ENCODE data around the gene WDR31. TPM values are rescaled to one million over a fixed set of nuclear protein-coding genes. Genes with fewer than 3 reads are reported as not detected.
A peak's percentile ranks its signal among the peaks of the same experiment; 100 is the strongest.
"Not testable (repeated sequence)": the region's sequence is repeated elsewhere in the genome, so short reads cannot be mapped to it uniquely, and the experiment has no call there.

Gene WDR31
- total and polyA plus RNA-seq, 2 of the 4 experiments (the other 2 are of a cell fraction) = 0.29 to 0.36 TPM

DNA sequence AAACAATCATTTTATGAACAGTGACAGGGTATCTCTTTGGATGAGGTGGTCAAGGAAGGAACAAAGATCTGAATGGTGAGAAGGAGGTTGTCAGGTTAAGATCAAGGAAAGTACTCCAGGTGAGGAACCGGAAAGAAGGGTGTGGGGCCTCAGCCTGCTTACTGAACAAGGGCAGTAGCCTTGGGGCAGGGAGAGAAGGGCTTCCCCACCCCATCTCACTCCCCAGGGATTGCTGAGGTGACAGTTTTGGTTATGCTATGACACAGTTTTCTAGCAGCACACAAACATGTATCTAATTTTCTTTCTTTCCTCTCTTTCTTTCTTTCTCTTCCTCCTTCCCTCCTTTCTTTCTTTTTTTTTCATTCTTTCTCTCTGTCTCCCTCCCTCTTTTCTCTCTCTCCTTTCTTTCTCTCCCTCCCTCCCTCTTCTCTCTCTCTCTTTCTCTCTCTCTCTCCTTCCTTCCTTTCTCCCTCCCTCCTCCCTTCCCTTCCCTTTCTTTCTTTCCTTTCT lies 40.8 kb upstream of the WDR31 start:
- no TSS peak for BruUV-seq (replicated peaks)
- no peak overlapping the region for H4K8ac ChIP-seq (ENCODE audit: low read depth in 2 of 2, low read length in 2 of 2)

DNA sequence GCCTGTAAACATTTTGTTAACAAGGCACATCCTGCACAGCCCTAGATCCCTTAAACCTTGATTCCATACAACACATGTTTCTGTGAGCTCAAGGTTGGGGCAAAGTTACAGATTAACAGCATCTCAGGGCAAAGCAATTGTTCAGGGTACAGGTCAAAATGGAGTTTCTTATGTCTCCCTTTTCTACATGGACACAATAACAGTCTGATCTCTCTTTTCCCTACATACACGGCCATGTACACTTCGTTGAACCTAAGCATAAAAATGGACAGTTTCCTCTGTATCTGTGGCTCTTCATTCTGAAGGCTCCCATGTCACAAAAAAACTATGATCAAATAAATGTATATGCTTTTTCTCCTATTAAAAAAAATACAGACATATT lies 39.7 kb upstream of the WDR31 start:
- DNase-seq; ATAC-seq (ENCODE audit: low read depth); BruUV-seq (replicated peaks); H4K91ac ChIP-seq (ENCODE audit: insufficient read depth, low read depth, low read length); H2AFZ ChIP-seq (replicated peaks; ENCODE audit: low read length, poor library complexity); dilution Hi-C loops (cut with HindIII; ENCODE audit: low sequenced_read_pairs, unreplicated experiment); H2BK5ac ChIP-seq (ENCODE audit: low read depth, low read length, poor library complexity, severe bottlenecking); H3K14ac ChIP-seq (replicated peaks; ENCODE audit: low read depth, low read length); in situ Hi-C loops (cut with MboI; ENCODE audit: low sequenced_read_pairs); H2AK9ac ChIP-seq (replicated peaks; ENCODE audit: low read depth, low read length, poor library complexity); H3K36me3 ChIP-seq (ENCODE audit: control insufficient read depth, insufficient read depth, low read length); H3K4ac ChIP-seq (ENCODE audit: low read depth, low read length); H2BK15ac ChIP-seq (ENCODE audit: low read depth, low read length); H2BK20ac ChIP-seq (ENCODE audit: low read depth, low read length); H3K9me3 ChIP-seq (ENCODE audit: control insufficient read depth, insufficient read depth, low read length); H3K23ac ChIP-seq (ENCODE audit: low read depth, low read length); H3K4me1 ChIP-seq (ENCODE audit: control insufficient read depth, insufficient read depth, low read length); CTCF ChIA-PET; H3K9me1 ChIP-seq (ENCODE audit: insufficient read depth, low read length); H3K18ac ChIP-seq (ENCODE audit: low read depth, low read length); H4K20me1 ChIP-seq (ENCODE audit: insufficient read depth, low read length); H2BK120ac ChIP-seq (ENCODE audit: low read depth, low read length); H3K79me1 ChIP-seq (ENCODE audit: low read depth in 1 of 2, low read length in 2 of 2); H3K4me2 ChIP-seq (ENCODE audit: low read depth, low read length); H3K27me3 ChIP-seq (ENCODE audit: control insufficient read depth, insufficient read depth, low read length); H3K56ac ChIP-seq (ENCODE audit: extremely low read depth, insufficient read depth, low read length); H4K5ac ChIP-seq (ENCODE audit: low read depth, low read length); H4K8ac ChIP-seq (ENCODE audit: low read depth in 2 of 2, low read length in 2 of 2); H3K9ac ChIP-seq (ENCODE audit: low read depth, low read length); H2AK5ac ChIP-seq (ENCODE audit: low read depth, low read length); POLR2A ChIA-PET (ENCODE audit: unreplicated experiment); H3K27ac ChIP-seq (ENCODE audit: insufficient read depth, low read length); H3K4me3 ChIP-seq (ENCODE audit: insufficient read depth, low read depth, low read length); intact Hi-C loops (cut with micrococcal nuclease): not testable (repeated sequence)
- WGBS, 2 experiments (ENCODE audit: extremely low coverage in 2 of 2, insufficient read length in 1 of 2) = no CpG with 5 or more reads among the region's 2 CpGs

More for the DNA sequence above, 40.8 kb upstream of the WDR31 start:
- no peak for ATAC-seq (ENCODE audit: low read depth)
- Histone ChIP-seq H3K9ac (ENCODE audit: low read depth, low read length) (no peak overlapping the region), H3K56ac (ENCODE audit: extremely low read depth, insufficient read depth, low read length) (no peak overlapping the region), H3K36me3 (ENCODE audit: control insufficient read depth, insufficient read depth, low read length) (no peaks in the 10 kb centered on the region), H3K27ac (ENCODE audit: insufficient read depth, low read length) (no peak overlapping the region), H3K4me3 (ENCODE audit: insufficient read depth, low read depth, low read length) (no peak overlapping the region), H3K4me1 (ENCODE audit: control insufficient read depth, insufficient read depth, low read length) (peaks cover 2% of the 10 kb centered on the region; the same call in 1 of the 2 replicates), H4K91ac (ENCODE audit: insufficient read depth, low read depth, low read length) (no peak overlapping the region), H3K9me1 (ENCODE audit: insufficient read depth, low read length) (no peaks in the 10 kb centered on the region), H2BK20ac (ENCODE audit: low read depth, low read length) (no peak overlapping the region), H3K9me3 (ENCODE audit: control insufficient read depth, insufficient read depth, low read length) (no peaks in the 10 kb centered on the region), H3K14ac (replicated peaks; ENCODE audit: low read depth, low read length) (no peak overlapping the region), H3K23ac (ENCODE audit: low read depth, low read length) (no peak overlapping the region), H2AK5ac (ENCODE audit: low read depth, low read length) (no peak overlapping the region), H2AFZ (replicated peaks; ENCODE audit: low read length, poor library complexity) (peak overlapping the region; percentile 58), H2BK120ac (ENCODE audit: low read depth, low read length) (no peak overlapping the region), H3K4ac (ENCODE audit: low read depth, low read length) (no peak overlapping the region), H4K5ac (ENCODE audit: low read depth, low read length) (no peak overlapping the region), H4K20me1 (ENCODE audit: insufficient read depth, low read length) (no peaks in the 10 kb centered on the region), H2BK5ac (ENCODE audit: low read depth, low read length, poor library complexity, severe bottlenecking) (no peak overlapping the region), H3K4me2 (ENCODE audit: low read depth, low read length) (no peak overlapping the region), H3K27me3 (ENCODE audit: control insufficient read depth, insufficient read depth, low read length) (no peaks in the 10 kb centered on the region; the same call in 1 of the 2 replicates), H2AK9ac (replicated peaks; ENCODE audit: low read depth, low read length, poor library complexity) (no peak overlapping the region), H3K18ac (ENCODE audit: low read depth, low read length) (no peak overlapping the region), H2BK15ac (ENCODE audit: low read depth, low read length) (no peak overlapping the region), H3K79me1 (ENCODE audit: low read depth in 1 of 2, low read length in 2 of 2) (no peaks in the 10 kb centered on the region)
- intact Hi-C loops (cut with micrococcal nuclease) = no loop called here
- CTCF ChIA-PET = no interaction called here
- TF ChIP-seq RAD21 (IDR thresholded peaks at IDR 0.05; ENCODE audit: low read length) (no peak), CEBPB (IDR thresholded peaks at IDR 0.05; ENCODE audit: low read depth, low read length) (no peak), SMC3 (IDR thresholded peaks at IDR 0.05; ENCODE audit: low read depth, low read length) (no peak), MAFK (IDR thresholded peaks at IDR 0.05; ENCODE audit: low read depth, low read length) (peak; percentile 77), CHD1 (IDR thresholded peaks at IDR 0.05; ENCODE audit: low read depth, low read length) (no peak), BHLHE40 (IDR thresholded peaks at IDR 0.05; ENCODE audit: low read depth, low read length) (no peak)
- TF ChIP-seq, protein P1, sequence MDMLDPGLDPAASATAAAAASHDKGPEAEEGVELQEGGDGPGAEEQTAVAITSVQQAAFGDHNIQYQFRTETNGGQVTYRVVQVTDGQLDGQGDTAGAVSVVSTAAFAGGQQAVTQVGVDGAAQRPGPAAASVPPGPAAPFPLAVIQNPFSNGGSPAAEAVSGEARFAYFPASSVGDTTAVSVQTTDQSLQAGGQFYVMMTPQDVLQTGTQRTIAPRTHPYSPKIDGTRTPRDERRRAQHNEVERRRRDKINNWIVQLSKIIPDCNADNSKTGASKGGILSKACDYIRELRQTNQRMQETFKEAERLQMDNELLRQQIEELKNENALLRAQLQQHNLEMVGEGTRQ (IDR thresholded peaks at IDR 0.05; ENCODE audit: low read depth, low read length) = no peak
- POLR2A ChIA-PET (ENCODE audit: unreplicated experiment) = no interaction called here
- in situ Hi-C loops (cut with MboI; ENCODE audit: low sequenced_read_pairs) = no loop called here
- WGBS, 2 experiments (ENCODE audit: extremely low coverage in 2 of 2, insufficient read length in 1 of 2) = no CpG with 5 or more reads among the region's 1 CpG
- DNase-seq = no peak
- dilution Hi-C loops (cut with HindIII; ENCODE audit: low sequenced_read_pairs, unreplicated experiment) = no loop called here

Data from IMR-90 (cell line).